SU-DHL-6 (cell line): ENCODE data around the gene TMEM74B.

ENCODE experiments used
- EZH2phosphoT487 ChIP-seq: fragments of 200-600 bp; sonication (generic), shearing (Covaris generic); conservative IDR thresholded peaks from 2 replicates; pipeline ENCODE4 v1.6.1; 2018; ENCODE audit warnings: mild to moderate bottlenecking, antibody characterized with exemption, low read length, moderate library complexity, mixed read lengths
- TF ChIP-seq, protein P1 (sequence below): fragments of 200-600 bp; sonication (generic); IDR thresholded peaks from one replicate; pipeline ENCODE4 v1.5.1; 2017; ENCODE audit warnings: antibody characterized with exemption, mild to moderate bottlenecking, low read length, moderate library complexity; ENCODE audit not compliant: insufficient read depth, poor library complexity, severe bottlenecking

DNA sequence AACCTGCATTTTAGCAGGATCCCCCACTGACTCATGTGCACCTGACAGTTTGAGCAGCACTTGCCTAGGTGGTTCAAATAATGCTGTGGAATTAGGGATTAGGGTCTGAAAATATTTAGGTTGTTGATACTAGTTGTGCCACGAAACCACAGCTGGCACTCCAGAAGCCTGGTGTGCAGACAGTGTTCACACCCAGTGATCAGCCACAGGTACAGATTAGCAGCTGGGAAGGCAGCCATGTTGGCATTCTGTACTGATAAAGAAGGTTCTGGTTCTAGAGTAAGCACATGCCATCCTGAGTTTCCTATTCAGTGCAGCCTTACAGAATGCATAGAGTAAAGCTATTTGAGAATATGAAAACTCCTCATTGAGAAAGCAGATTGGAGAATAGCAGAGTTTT, 30.1 kb downstream of the TMEM74B start:
- TF ChIP-seq, protein P1, sequence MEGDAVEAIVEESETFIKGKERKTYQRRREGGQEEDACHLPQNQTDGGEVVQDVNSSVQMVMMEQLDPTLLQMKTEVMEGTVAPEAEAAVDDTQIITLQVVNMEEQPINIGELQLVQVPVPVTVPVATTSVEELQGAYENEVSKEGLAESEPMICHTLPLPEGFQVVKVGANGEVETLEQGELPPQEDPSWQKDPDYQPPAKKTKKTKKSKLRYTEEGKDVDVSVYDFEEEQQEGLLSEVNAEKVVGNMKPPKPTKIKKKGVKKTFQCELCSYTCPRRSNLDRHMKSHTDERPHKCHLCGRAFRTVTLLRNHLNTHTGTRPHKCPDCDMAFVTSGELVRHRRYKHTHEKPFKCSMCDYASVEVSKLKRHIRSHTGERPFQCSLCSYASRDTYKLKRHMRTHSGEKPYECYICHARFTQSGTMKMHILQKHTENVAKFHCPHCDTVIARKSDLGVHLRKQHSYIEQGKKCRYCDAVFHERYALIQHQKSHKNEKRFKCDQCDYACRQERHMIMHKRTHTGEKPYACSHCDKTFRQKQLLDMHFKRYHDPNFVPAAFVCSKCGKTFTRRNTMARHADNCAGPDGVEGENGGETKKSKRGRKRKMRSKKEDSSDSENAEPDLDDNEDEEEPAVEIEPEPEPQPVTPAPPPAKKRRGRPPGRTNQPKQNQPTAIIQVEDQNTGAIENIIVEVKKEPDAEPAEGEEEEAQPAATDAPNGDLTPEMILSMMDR: no peak
- TF ChIP-seq EZH2phosphoT487: no peak
